BJ (cell line): ENCODE results near the gene FIGLA. TPM values are rescaled to one million over a fixed set of nuclear protein-coding genes. Genes with fewer than 3 reads are reported as not detected.

Source experiments
- CTCF ChIA-PET: fragments of 350-600 bp; formaldehyde crosslinking; extraction: SDS; loops from one replicate; lab custom pipeline; 2021; ENCODE audit warnings: antibody characterized with exemption, inconsistent platforms; lab: Yijun Ruan, JAX
- POLR2A ChIA-PET: fragments of 300-600 bp; sonication (Branson Sonifier 250); formaldehyde crosslinking; extraction: SDS; loops from one replicate; lab custom pipeline; 2021; ENCODE audit warnings: antibody characterized with exemption; lab: Charles Lee
- DNase-seq: peaks from one replicate; pipeline ENCODE4 v3.0.0-alpha.2; 2011; ENCODE audit warnings: low read depth
- H3K27me3 ChIP-seq: 2 replicates; pipeline ENCODE4 v1.6.0; 2011; ENCODE audit warnings: low read length; ENCODE audit not compliant: control insufficient read depth, insufficient read depth
- H3K36me3 ChIP-seq: 2 replicates; pipeline ENCODE4 v1.5.1; 2011; ENCODE audit warnings: low read length; ENCODE audit not compliant: control insufficient read depth, insufficient read depth
- H3K4me3 ChIP-seq: 2 replicates; pipeline ENCODE4 v1.5.1; 2011; ENCODE audit warnings: low read depth, mild to moderate bottlenecking, control low read depth, low read length
- CTCF ChIP-seq: IDR thresholded peaks from 2 replicates; pipeline ENCODE4 v1.5.1; 2011; ENCODE audit warnings: low read depth, mild to moderate bottlenecking, control low read depth, inconsistent platforms, low read length, moderate library complexity; ENCODE audit not compliant: insufficient read depth
- polyA minus RNA-seq: library from RNA; depleted of rRNA, polyadenylated mRNA; stranded (reverse); fragments of >200 nt; gene quantifications from 2 replicates; pipeline ENCODE4 v1.2.3, GENCODE V29; 2011; rRNA and poly(A)+ RNA removed
- polyA plus RNA-seq: library from polyadenylated mRNA; depleted of rRNA; stranded (reverse); fragments of >200 nt; gene quantifications from 2 replicates; pipeline ENCODE4 v1.2.3, GENCODE V29; 2011; rRNA removed

Gene FIGLA
- polyA plus RNA-seq (not detected in 2 replicates), polyA minus RNA-seq (not detected in 2 replicates)

- ChIA-PET CTCF (interaction anchor here (0.9 to 1.3 kb wide), 6 partner anchors 9 to 211 kb away, joined by 3 to 4 read pairs (median 3); no protein-coding TSS in a partner anchor), POLR2A (interaction anchor here (0.6 kb wide), 1 partner anchor 187 kb away, joined by 15 read pairs; no protein-coding TSS in a partner anchor)
- TF ChIP-seq CTCF, result no peak
- no peak within 1 kb of the TSS for H3K4me3 ChIP-seq
- no peak for DNase-seq
- no peaks in the 10 kb centered on the region for H3K36me3 ChIP-seq
- H3K27me3 ChIP-seq, result peaks cover 24% of the 10 kb centered on the region
Observed at GRCh38 chr2:70790136-70790828, at the start of gene FIGLA. TSS of gene FIGLA (minus strand) at chr2:70790643. CDS start at chr2:70790638, 5 bp downstream.

GRCh38 chr2:70837980-70838925, 47.8 kb upstream of the FIGLA start:
- TF ChIP-seq CTCF, result no peak
- no peak for DNase-seq
- CTCF ChIA-PET, result no interaction called here
- Histone ChIP-seq H3K36me3 (no peaks in the 10 kb centered on the region), H3K4me3 (no peak overlapping the region), H3K27me3 (peaks cover 2% of the 10 kb centered on the region)
- POLR2A ChIA-PET, result no interaction called here

- peaks cover 2% of the 10 kb centered on the region for H3K27me3 ChIP-seq
- no peak for TF ChIP-seq CTCF
- no peaks in the 10 kb centered on the region for H3K36me3 ChIP-seq
- no peak for DNase-seq
- ChIA-PET POLR2A (no interaction called here), CTCF (no interaction called here)
- no peak within 1 kb of the TSS for H3K4me3 ChIP-seq
Observed at GRCh38 chr2:70835643-70836042, 45.2 kb upstream of the FIGLA start, which contains the start of gene CD207. TSS of gene CD207 (minus strand) at chr2:70835816. CDS start at chr2:70835776, 40 bp downstream.

GRCh38 chr2:70834881-70835280, 44.4 kb upstream of the FIGLA start:
- CTCF ChIA-PET, result no interaction called here
- no peak overlapping the region for H3K4me3 ChIP-seq
- TF ChIP-seq CTCF, result no peak
- no peaks in the 10 kb centered on the region for H3K36me3 ChIP-seq
- POLR2A ChIA-PET, result no interaction called here
- peaks cover 2% of the 10 kb centered on the region for H3K27me3 ChIP-seq
- DNase-seq, result no peak

- CTCF ChIA-PET, result no interaction called here
- Histone ChIP-seq H3K27me3 (peaks cover under 1% of the 10 kb centered on the region), H3K4me3 (no peak overlapping the region), H3K36me3 (no peaks in the 10 kb centered on the region)
- POLR2A ChIA-PET, result no interaction called here
- no peak for TF ChIP-seq CTCF
- no peak for DNase-seq
Observed at GRCh38 chr2:70834106-70834505, 43.7 kb upstream of the FIGLA start.
